ENCODE data around the gene AHR.
"Not testable (repeated sequence)": the region's sequence is repeated elsewhere in the genome, so short reads cannot be mapped to it uniquely, and the experiment has no call there.

The AHR gene

DNA sequence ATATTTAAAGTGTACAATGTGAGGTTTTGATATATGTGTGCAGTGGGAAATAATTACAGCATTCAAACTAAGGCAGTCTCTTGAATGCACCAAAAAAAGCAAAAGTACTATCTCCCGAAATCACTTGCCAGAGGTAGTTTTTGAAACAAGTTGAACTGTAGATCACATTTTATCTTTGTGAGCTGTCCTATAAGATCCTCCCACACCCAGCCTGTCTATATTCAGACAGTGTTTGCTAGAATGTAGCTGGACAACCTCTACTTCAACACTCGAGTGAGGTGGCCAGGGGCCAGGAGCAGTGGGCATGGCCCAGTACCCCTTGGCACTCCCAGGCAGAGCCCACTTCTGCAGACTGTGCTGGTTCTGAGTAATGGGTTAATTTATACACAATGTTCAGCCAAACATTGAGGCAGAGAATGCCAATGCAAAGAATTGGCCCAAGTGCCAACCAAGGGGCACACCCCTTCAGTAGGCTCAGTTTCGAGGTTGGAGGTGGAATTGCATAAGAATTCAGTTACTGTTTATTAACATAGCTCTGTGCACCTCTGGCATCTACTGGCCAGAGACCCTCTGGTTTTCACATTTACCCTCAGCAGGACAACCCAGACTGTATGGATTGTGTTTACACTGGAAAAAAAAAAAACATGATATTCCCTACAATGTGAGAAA lies 70.5 kb downstream of the AHR start:
- Mint-ChIP-seq H3K27me3 (no peaks in the 10 kb centered on the region), H3K4me1 (ENCODE audit: low read depth) (peaks cover 3% of the 10 kb centered on the region), H3K36me3 (ENCODE audit: low read depth) (no peaks in the 10 kb centered on the region), H3K4me3 (no peak overlapping the region), H3K27ac (no peak overlapping the region), H3K9me3 (no peaks in the 10 kb centered on the region)
- no peak for DNase-seq

GRCh38 chr7:17369691-17370426 lies 71.4 kb downstream of the AHR start:
- H3K9me3 Mint-ChIP-seq, result no peaks in the 10 kb centered on the region
- H3K27ac Mint-ChIP-seq, result no peak overlapping the region
- peaks cover 3% of the 10 kb centered on the region for H3K4me1 Mint-ChIP-seq (ENCODE audit: low read depth)

GRCh38 chr7:17370901-17371585 lies 72.6 kb downstream of the AHR start:
- no peaks in the 10 kb centered on the region for H3K27me3 Mint-ChIP-seq
- no peak for DNase-seq
- H3K9me3 Mint-ChIP-seq, result no peaks in the 10 kb centered on the region
- no peak overlapping the region for H3K27ac Mint-ChIP-seq
- no peaks in the 10 kb centered on the region for H3K36me3 Mint-ChIP-seq (ENCODE audit: low read depth)
- H3K4me3 Mint-ChIP-seq, result no peak overlapping the region
- H3K4me1 Mint-ChIP-seq (ENCODE audit: low read depth), result peaks cover 1% of the 10 kb centered on the region

More at GRCh38 chr7:17369691-17370426, 71.4 kb downstream of the AHR start:
- Mint-ChIP-seq H3K4me3 (no peak overlapping the region), H3K36me3 (ENCODE audit: low read depth) (no peaks in the 10 kb centered on the region), H3K27me3 (no peaks in the 10 kb centered on the region)
- DNase-seq, result no peak

GRCh38 chr7:17371671-17372524 lies 73.4 kb downstream of the AHR start:
- peaks cover 1% of the 10 kb centered on the region for H3K4me1 Mint-ChIP-seq (ENCODE audit: low read depth)
- H3K36me3 Mint-ChIP-seq (ENCODE audit: low read depth), result no peaks in the 10 kb centered on the region
- no peak overlapping the region for H3K4me3 Mint-ChIP-seq
- H3K27me3 Mint-ChIP-seq, result no peaks in the 10 kb centered on the region
- no peak overlapping the region for H3K27ac Mint-ChIP-seq
- DNase-seq, result no peak
- H3K9me3 Mint-ChIP-seq, result no peaks in the 10 kb centered on the region

DNA sequence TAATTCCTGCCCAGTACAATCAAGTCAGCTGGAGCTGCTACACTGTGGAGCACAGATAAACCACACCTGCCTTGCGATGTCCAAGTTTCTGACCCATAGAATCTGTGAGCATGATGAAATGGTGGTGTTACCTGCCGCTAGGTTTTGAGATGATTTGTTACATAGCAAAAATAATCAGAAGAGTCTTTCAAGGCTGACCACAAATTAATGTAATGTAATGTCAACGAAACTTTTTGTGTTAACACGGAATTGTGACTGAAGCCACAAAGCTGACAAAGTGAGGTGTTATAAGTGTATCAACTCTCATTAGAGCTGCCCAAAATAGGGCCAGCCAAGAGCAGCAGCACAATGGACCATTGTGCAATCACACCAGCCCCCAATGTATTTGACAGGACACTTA lies 75.7 kb downstream of the AHR start:
- Mint-ChIP-seq H3K27me3 (peaks cover 5% of the 10 kb centered on the region), H3K36me3 (ENCODE audit: low read depth) (no peaks in the 10 kb centered on the region), H3K4me3 (no peak overlapping the region), H3K4me1 (ENCODE audit: low read depth) (peaks cover 1% of the 10 kb centered on the region), H3K27ac (no peak overlapping the region), H3K9me3 (no peaks in the 10 kb centered on the region)
- DNase-seq, result no peak

- H3K27ac Mint-ChIP-seq, result no peak overlapping the region
- no peaks in the 10 kb centered on the region for H3K9me3 Mint-ChIP-seq
- no peak overlapping the region for H3K4me3 Mint-ChIP-seq
- H3K4me1 Mint-ChIP-seq (ENCODE audit: low read depth), result peaks cover 1% of the 10 kb centered on the region
- DNase-seq, result no peak
- peaks cover 5% of the 10 kb centered on the region for H3K27me3 Mint-ChIP-seq
- H3K36me3 Mint-ChIP-seq (ENCODE audit: low read depth), result no peaks in the 10 kb centered on the region
Observed at GRCh38 chr7:17374654-17375053, 76.2 kb downstream of the AHR start.

DNA sequence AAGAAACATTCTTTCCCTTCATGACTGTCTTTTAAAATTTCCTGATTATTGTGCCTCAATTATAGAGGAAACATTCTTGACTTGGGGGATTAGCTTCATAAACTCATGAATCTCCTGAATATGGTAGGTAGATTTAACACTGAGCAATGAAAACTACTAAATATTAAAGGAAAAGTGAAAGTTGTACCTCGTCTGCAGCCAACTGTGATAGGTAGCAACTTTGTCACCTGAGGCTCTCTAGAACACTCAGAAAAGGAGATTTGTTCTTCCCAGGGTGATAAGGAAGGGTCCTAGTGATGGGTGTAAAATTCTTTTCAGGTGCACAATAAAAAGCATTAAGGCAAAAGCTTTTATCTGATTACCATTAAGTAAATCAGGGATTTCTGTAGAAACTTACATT lies 78.1 kb downstream of the AHR start:
- no peaks in the 10 kb centered on the region for H3K36me3 Mint-ChIP-seq (ENCODE audit: low read depth)
- no peak overlapping the region for H3K4me3 Mint-ChIP-seq
- H3K9me3 Mint-ChIP-seq, result no peaks in the 10 kb centered on the region
- H3K4me1 Mint-ChIP-seq (ENCODE audit: low read depth), result peaks cover 1% of the 10 kb centered on the region
- DNase-seq, result no peak
- H3K27me3 Mint-ChIP-seq, result peaks cover 5% of the 10 kb centered on the region
- no peak overlapping the region for H3K27ac Mint-ChIP-seq

DNA sequence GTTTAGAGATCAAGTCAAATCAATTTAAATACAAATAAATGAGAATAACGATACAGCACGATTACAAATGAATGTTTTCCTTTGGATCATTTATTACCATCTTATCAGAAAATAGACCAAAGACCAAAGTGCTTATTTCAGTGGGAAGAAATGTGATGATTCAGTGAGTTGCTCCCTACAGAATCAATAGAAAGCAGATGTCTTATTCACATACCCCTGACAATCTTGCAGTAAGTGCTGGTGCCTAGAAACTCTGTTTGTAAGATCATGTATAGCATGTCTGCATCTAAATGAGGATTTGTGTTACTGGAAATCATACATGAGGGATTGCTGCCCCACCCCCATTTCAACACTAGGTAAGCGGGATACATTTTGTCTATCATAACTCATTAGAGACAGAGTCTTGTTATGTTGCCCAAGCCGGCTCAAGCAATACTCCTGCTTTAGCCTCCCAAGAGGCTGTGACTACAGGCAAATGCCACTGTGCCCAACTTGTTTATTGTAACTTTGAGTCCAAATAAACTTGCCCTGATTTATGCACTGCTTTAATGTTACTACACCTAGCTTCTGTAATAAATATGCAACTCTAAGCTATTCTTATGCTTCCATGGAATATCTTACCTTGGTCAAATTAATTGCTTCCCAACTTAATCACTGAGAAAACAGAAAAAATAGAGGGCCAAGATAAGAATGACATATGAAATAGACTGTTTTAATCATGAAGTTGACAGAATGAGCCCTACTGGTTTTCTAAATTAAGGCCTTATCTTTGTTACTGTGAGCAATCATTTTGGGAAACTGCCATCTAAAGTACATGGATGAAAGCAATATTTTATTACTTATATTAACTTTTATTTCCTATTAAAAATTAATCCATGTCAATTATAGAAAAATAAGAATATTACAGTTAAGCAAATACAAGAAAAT lies 82.5 kb downstream of the AHR start:
- H3K9me3 Mint-ChIP-seq, result no peaks in the 10 kb centered on the region
- H3K4me3 Mint-ChIP-seq, result no peak overlapping the region
- H3K36me3 Mint-ChIP-seq (ENCODE audit: low read depth), result no peaks in the 10 kb centered on the region
- no peaks in the 10 kb centered on the region for H3K4me1 Mint-ChIP-seq (ENCODE audit: low read depth)
- H3K27me3 Mint-ChIP-seq, result peaks cover 5% of the 10 kb centered on the region
- no peak overlapping the region for H3K27ac Mint-ChIP-seq
- DNase-seq, result no peak

DNA sequence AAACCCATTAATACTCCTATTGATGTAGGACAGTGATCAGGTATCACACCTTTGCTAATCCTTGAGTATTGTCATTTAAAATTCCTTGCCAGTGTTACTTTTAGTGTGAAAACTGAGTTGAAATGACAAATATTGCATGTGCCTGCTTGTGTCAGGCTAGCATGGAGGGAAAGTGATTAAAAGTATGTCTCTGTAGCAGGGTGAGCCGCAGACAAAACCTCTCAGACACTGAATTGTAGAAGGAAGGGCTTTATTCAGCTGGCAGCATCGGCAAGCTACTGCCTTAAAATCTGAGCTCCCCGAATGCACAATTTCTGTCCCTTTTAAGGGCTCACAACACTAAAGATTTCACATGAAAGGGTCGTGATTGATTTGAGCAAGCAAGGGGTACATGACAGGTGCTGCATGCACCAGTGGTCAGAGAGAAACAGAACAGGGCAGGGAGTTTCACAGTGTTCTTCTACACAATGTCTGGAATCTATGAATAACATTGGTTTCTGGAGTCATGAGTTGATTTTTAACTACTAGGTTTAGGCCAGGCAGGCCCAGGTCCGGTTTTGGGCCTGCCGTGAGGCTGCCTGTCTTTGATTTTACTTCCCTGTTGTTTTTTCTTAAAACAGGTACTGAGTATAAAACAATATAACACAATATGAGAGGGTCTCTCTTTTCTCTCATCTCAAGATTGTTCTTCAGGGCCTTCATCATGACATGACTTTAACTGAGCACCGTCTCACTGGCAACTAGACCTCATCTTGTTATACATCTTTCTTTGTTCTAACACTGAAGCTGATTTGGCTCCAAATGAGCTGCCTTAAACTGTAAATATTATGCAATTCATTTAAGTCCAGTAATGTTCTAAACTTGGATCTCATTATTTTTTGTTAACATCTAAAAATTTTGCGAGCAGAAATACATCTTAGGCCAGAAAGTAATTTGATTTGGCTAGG lies 84.2 kb downstream of the AHR start:
- not testable (repeated sequence) for H3K9me3 Mint-ChIP-seq; H3K27ac Mint-ChIP-seq; H3K4me3 Mint-ChIP-seq; H3K36me3 Mint-ChIP-seq (ENCODE audit: low read depth); DNase-seq; H3K4me1 Mint-ChIP-seq (ENCODE audit: low read depth)
- H3K27me3 Mint-ChIP-seq, result peaks cover 11% of the 10 kb centered on the region

DNA sequence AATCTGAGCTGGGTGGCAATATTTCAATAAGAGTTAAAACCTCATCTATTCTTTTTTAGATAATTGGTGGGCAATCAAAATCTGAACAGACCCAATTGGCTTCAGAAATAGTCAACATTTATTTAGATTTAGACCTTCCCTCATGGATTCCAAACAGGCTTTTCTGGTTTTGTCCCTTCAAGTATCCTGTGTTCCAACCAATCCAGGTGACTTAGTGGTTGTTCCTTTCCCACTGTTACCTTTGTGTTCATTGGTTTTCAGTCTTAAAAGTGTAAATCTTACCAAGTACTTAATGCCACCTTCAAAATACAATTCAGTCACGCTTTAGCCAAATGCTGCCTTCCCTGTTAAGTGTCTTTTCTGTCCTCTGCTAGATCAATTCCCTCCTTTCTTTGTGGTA lies 85.9 kb downstream of the AHR start:
- Mint-ChIP-seq H3K9me3 (no peaks in the 10 kb centered on the region), H3K36me3 (ENCODE audit: low read depth) (no peaks in the 10 kb centered on the region), H3K27ac (no peak overlapping the region), H3K27me3 (peaks cover 7% of the 10 kb centered on the region), H3K4me1 (ENCODE audit: low read depth) (no peaks in the 10 kb centered on the region), H3K4me3 (no peak overlapping the region)
- DNase-seq, result no peak

DNA sequence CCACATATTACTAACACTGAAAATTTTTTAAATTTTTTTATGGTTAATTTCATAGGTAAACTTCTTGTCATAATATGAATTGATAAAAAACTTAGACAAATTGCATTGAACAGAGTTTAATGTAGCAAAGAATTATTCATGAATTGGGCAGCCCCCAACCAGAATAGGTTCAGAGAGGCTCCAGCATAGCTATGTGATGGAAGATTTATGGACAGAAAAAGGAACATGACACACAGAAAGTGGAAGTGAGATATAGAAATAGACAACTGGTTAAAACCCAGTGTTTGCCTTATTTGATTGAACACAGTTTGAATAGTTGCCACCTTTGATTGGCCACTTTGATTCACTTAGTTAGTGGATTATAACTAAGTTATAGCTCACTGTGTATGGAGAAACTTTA lies 87.2 kb downstream of the AHR start:
- no peaks in the 10 kb centered on the region for H3K36me3 Mint-ChIP-seq (ENCODE audit: low read depth)
- H3K4me1 Mint-ChIP-seq (ENCODE audit: low read depth), result no peaks in the 10 kb centered on the region
- no peak overlapping the region for H3K4me3 Mint-ChIP-seq
- DNase-seq, result no peak
- no peak overlapping the region for H3K27ac Mint-ChIP-seq
- peaks cover 7% of the 10 kb centered on the region for H3K27me3 Mint-ChIP-seq
- H3K9me3 Mint-ChIP-seq, result no peaks in the 10 kb centered on the region

DNA sequence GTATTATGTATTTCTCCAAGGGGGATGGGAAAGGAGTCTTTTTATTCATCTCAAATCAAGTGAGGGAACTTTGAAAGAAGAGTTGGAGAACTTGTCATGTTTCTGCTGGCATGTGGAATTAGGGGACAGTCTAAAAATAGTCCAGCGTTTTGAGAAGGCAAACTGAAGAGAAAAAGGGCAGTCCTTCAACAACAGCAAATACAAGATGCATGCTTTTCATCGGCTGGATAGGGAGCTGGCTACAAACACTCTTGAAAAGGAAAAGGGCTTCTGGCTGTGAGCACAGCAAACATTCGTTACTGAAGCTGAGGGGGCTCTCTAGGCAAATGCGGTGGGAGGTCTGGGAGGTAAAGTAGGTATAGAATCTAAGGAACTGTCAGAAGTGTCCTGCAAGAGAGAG lies 91.9 kb downstream of the AHR start:
- Mint-ChIP-seq H3K27me3 (peaks cover 25% of the 10 kb centered on the region), H3K4me3 (no peak overlapping the region), H3K36me3 (ENCODE audit: low read depth) (peaks cover 9% of the 10 kb centered on the region), H3K4me1 (ENCODE audit: low read depth) (no peaks in the 10 kb centered on the region), H3K9me3 (peaks cover 24% of the 10 kb centered on the region), H3K27ac (no peak overlapping the region)
- no peak for DNase-seq

GRCh38 chr7:17391366-17391765 lies 92.9 kb downstream of the AHR start:
- Mint-ChIP-seq H3K4me3 (no peak overlapping the region), H3K36me3 (ENCODE audit: low read depth) (peaks cover 9% of the 10 kb centered on the region), H3K4me1 (ENCODE audit: low read depth) (no peaks in the 10 kb centered on the region), H3K27me3 (peaks cover 25% of the 10 kb centered on the region), H3K9me3 (peaks cover 24% of the 10 kb centered on the region), H3K27ac (no peak overlapping the region)
- DNase-seq, result no peak
